Lower lobe of right lung (tissue), 2 donors: Measurements from ENCODE around the gene DCAKD. TPM values are rescaled to one million over a fixed set of nuclear protein-coding genes. Genes with fewer than 3 reads are reported as not detected.
"Not testable (repeated sequence)": the region's sequence is repeated elsewhere in the genome, so short reads cannot be mapped to it uniquely, and the experiment has no call there.

Experiments
- ATAC-seq, 2 donors: fragments of 200-7000 bp; cut with Tn5 transposase; one replicate each; pipeline ENCODE4 v1.9.1; 2020 to 2022; ENCODE audit warnings: mild to moderate bottlenecking in 2 of 2, moderate library complexity in 2 of 2
- DNase-seq: peaks from one replicate; pipeline ENCODE4 v3.0.0-alpha.2; 2020
- H3K27ac ChIP-seq: fragments of 200-600 bp; one replicate; pipeline ENCODE4 v1.8.0; 2022
- H3K27me3 ChIP-seq: fragments of 200-600 bp; one replicate; pipeline ENCODE4 v1.8.0; 2022; ENCODE audit warnings: low read depth
- H3K36me3 ChIP-seq: fragments of 200-600 bp; one replicate; pipeline ENCODE4 v1.8.0; 2022; ENCODE audit warnings: mild to moderate bottlenecking
- H3K4me1 ChIP-seq: fragments of 200-600 bp; one replicate; pipeline ENCODE4 v1.8.0; 2022
- H3K4me3 ChIP-seq: fragments of 200-600 bp; one replicate; pipeline ENCODE4 v1.8.0; 2022; ENCODE audit warnings: mild to moderate bottlenecking
- H3K9me3 ChIP-seq: fragments of 200-600 bp; one replicate; pipeline ENCODE4 v1.8.0; 2022
- CTCF ChIP-seq: fragments of 200-600 bp; IDR thresholded peaks from one replicate; pipeline ENCODE4 v1.8.0; 2022; ENCODE audit warnings: antibody characterized with exemption, mild to moderate bottlenecking
- intact Hi-C: fragments of 100-400 bp; cut with DNase I; formaldehyde crosslinking; loops from one replicate; pipeline ENCODE4 v1.11.0; 2022
- total RNA-seq: library from RNA; stranded (reverse); fragmentation: NEBNext Ultra II Directional; extraction: Animal tissue kit (Norgen Biotek cat#: 25700); gene quantifications from one replicate; pipeline ENCODE4 v1.2.1, GENCODE V29; 2021
- donor health status: DM: no; HTN: yes; CAD: no; lungs with severe emphysema.

DCAKD gene
- total RNA-seq, 1 donor from 2014 or later = 20.1 TPM

GRCh38 chr17:45063198-45063597 is 11.8 kb upstream of the DCAKD start:
- H3K9me3 ChIP-seq = no peaks in the 10 kb centered on the region
- intact Hi-C loops = no loop called here
- H3K4me3 ChIP-seq = no peak overlapping the region
- H3K36me3 ChIP-seq = peaks cover 5% of the 10 kb centered on the region
- TF ChIP-seq CTCF = no peak
- ATAC-seq (no peak), DNase-seq (no peak)
- no peak overlapping the region for H3K27ac ChIP-seq
- no peaks in the 10 kb centered on the region for H3K27me3 ChIP-seq
- H3K4me1 ChIP-seq = peaks cover 51% of the 10 kb centered on the region

- no peaks in the 10 kb centered on the region for H3K27me3 ChIP-seq
- peaks cover 51% of the 10 kb centered on the region for H3K4me1 ChIP-seq
- TF ChIP-seq CTCF = no peak
- DNase-seq = no peak
- H3K27ac ChIP-seq = peak overlapping the region; percentile 91
- no peaks in the 10 kb centered on the region for H3K9me3 ChIP-seq
- intact Hi-C loops = no loop called here
- peak overlapping the region; percentile 96 for H3K4me3 ChIP-seq
- ATAC-seq = no peak
- peaks cover 5% of the 10 kb centered on the region for H3K36me3 ChIP-seq
These were observed 10.3 kb upstream of the DCAKD start for GRCh38 chr17:45061606-45062205.

GRCh38 chr17:45060797-45061605 is 9.6 kb upstream of the DCAKD start, which contains the start of gene NMT1:
NMT1 (plus strand) TSS chr17:45061317; CDS start chr17:45061330, 13 bp downstream.
- Histone ChIP-seq H3K36me3 (peaks cover 5% of the 10 kb centered on the region), H3K27ac (peak within 1 kb of the TSS; percentile 91), H3K4me3 (peak within 1 kb of the TSS; percentile 96), H3K4me1 (peaks cover 51% of the 10 kb centered on the region), H3K27me3 (no peaks in the 10 kb centered on the region), H3K9me3 (no peaks in the 10 kb centered on the region)
- no peak for TF ChIP-seq CTCF
- intact Hi-C loops = no loop called here
- ATAC-seq (peak; percentile 98), DNase-seq (peak; percentile 97)

GRCh38 chr17:45060382-45060796 is 9.0 kb upstream of the DCAKD start:
- Histone ChIP-seq H3K9me3 (no peaks in the 10 kb centered on the region), H3K27me3 (no peaks in the 10 kb centered on the region), H3K27ac (peak overlapping the region; percentile 91), H3K4me3 (peak overlapping the region; percentile 96), H3K36me3 (peaks cover 5% of the 10 kb centered on the region), H3K4me1 (peaks cover 50% of the 10 kb centered on the region)
- DNase-seq = no peak
- TF ChIP-seq CTCF = no peak
- peak in 1 of 2 donors; percentile 13 for ATAC-seq
- intact Hi-C loops = no loop called here

GRCh38 chr17:45052052-45052772 is 780 bp upstream of the DCAKD start:
- intact Hi-C loops = no loop called here
- TF ChIP-seq CTCF = no peak
- ATAC-seq = peak in 1 of 2 donors; percentile 47
- peak overlapping the region; percentile 73 for H3K4me3 ChIP-seq
- no peaks in the 10 kb centered on the region for H3K36me3 ChIP-seq
- H3K27ac ChIP-seq = peak overlapping the region; percentile 90
- H3K27me3 ChIP-seq = no peaks in the 10 kb centered on the region
- H3K4me1 ChIP-seq = peaks cover 21% of the 10 kb centered on the region
- H3K9me3 ChIP-seq = no peaks in the 10 kb centered on the region
- peak; percentile 55 for DNase-seq

GRCh38 chr17:45051720-45052051 is 254 bp upstream of the DCAKD start:
- peak overlapping the region; percentile 73 for H3K4me3 ChIP-seq
- H3K27ac ChIP-seq = peak overlapping the region; percentile 90
- H3K36me3 ChIP-seq, intact Hi-C loops, ATAC-seq, H3K9me3 ChIP-seq, H3K27me3 ChIP-seq, DNase-seq: not testable (repeated sequence)
- peaks cover 21% of the 10 kb centered on the region for H3K4me1 ChIP-seq
